HG03045 (cell line): Measurements from ENCODE around the gene PANK1.

Experiments used
- ATAC-seq: cut with Tn5 transposase; IDR thresholded peaks from one replicate; pipeline ENCODE4 v1.9.1; 2021; ENCODE audit warnings: mild to moderate bottlenecking, moderate library complexity; ENCODE audit not compliant: unreplicated experiment

Gene PANK1

GRCh38 chr10:89644967-89645741 is at the start of gene PANK1:
Gene PANK1, minus strand, starts transcription at chr10:89645242. Its CDS starts 351 bp downstream, at chr10:89644891.
- peak; percentile 50 for ATAC-seq

DNA sequence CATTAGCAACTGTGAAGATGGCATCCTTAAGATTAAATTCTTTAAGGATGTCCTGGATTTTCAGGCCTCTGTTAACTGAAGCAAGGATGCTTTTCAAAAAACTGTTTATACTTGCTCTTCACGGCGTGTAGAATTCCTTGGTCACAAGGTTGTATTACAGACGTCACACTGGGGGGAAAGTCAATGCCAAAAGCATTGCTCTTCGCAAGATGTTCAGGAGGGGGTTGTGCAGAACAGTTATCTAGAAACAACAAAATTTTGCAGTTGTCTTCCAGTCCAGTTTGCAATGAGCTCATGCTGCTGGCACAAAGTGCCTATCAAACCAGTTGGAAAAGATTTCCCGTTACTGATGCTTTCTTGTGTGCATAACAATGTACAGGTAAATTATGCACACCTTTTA is 48.1 kb upstream of the PANK1 start:
- no peak for ATAC-seq

DNA sequence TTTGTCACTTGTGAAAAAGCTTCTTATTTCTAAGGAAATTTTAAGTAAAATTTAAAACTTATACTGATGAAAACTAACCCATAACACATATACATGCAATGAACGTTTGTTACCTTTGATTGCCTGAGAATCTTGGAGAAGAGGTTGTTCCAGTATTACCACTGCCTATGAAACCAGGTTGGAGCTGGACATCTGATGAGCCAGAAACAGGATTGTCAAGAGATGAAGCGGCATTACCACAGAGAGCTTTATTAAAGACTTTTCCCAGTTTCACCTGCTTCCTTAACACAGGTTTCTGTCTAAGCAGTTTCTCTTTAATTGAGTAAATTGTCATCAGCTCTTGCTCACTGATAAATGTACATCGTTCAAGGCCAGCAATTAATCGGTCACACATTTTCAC is 47.4 kb upstream of the PANK1 start:
- no peak for ATAC-seq

- no peak for ATAC-seq
Measured at GRCh38 chr10:89690027-89690426, 45.0 kb upstream of the PANK1 start.

DNA sequence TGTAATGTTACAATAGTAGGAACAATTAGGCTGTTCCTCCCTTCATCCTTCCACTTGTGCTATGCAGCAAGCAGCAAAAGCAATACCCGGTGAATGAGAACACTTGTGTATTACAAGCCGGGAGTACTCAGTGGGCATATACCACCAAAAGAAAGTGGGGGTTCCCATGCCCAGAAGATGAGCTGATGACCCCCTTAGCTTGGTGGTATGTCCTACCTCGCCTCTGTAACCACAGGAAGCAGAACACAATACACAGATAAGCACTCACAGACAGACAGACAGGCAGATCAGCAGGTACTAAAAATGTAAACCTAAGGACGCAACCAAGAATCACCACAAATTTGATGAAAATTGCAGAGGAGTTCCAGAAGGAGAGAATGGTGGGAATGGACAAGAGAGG is 40.9 kb upstream of the PANK1 start:
- no peak for ATAC-seq

- ATAC-seq = no peak
Measured at GRCh38 chr10:89684604-89685003, 39.6 kb upstream of the PANK1 start.

- ATAC-seq = no peak
Measured at GRCh38 chr10:89683883-89684282, 38.8 kb upstream of the PANK1 start.

DNA sequence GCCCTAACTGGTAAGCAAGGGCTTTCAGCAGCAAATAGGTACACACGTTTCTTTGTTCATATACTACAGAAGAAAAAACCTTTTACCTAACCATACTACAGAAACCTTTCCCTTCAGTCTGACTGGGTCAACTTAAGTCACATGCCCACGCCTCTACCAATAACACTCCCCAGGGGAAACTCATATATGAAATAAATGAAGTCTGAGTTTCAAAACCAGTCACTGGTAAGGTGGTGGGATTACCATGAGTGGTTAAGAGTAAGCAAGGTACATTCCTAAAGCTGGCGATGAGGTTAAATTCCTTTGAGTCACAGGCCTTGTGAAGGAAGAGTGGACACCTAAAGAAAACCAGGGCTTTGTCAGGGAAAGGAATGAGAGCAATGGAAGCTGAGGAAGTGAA is 34.9 kb upstream of the PANK1 start:
- ATAC-seq = peak; percentile 61

DNA sequence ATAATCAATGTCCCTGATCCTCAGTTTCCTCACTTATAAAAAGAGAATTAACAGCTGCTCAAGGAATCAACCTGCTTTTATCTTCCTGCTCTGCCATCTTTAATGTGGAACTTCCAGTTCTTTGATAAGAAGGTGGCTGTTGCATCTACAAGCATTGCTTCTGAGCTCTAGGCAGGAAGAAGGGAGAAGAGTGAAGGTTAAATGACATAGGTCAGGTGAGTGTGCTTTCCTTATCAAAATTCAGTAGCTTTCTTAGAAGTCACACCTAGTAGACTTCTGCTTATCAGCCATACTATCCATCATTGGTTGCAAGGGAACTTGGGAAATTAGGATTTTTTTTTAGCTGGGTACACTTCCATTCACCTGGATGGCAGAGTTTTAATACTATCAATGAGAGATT is 32.3 kb upstream of the PANK1 start:
- no peak for ATAC-seq

DNA sequence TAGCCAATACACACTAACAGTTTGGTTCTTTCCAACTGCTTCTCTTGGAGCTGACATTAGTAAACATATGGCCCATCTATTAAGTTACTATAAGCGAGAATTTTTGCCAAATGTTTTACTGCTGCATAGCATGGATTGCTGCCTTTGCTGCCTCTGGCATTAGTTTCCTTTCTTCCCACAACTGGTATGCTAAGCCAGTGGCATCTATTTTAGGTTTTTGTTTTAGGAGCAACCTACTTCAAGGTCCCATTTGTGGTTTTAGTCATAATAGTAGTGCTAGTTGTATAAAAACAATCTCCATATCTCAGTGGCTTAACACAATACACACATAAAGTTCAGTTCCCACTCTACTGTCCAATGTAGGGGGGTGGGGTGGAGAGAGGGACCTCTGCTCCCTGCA is 25.9 kb upstream of the PANK1 start:
- no peak for ATAC-seq

DNA sequence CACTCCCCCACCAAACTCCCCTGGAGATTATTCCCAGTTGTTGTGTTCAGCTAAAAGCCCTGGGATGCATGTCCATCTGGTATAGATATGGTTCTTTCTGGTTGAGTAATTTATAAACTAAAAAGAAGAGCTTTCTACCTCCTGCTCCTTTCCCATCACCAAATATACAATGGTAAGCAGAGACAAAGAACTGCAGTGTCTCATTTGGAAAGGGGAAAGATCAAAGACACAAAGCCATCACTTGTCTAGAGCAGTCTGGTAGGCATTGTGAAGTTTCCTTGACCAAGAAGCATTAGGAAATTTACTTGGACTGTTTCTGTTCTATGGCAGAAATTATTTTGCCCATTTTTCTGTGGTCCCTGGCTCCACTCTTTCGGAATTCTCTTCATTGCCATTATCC is 24.9 kb upstream of the PANK1 start:
- ATAC-seq = no peak

- ATAC-seq = no peak
Measured at GRCh38 chr10:89668386-89669071, 23.5 kb upstream of the PANK1 start.

DNA sequence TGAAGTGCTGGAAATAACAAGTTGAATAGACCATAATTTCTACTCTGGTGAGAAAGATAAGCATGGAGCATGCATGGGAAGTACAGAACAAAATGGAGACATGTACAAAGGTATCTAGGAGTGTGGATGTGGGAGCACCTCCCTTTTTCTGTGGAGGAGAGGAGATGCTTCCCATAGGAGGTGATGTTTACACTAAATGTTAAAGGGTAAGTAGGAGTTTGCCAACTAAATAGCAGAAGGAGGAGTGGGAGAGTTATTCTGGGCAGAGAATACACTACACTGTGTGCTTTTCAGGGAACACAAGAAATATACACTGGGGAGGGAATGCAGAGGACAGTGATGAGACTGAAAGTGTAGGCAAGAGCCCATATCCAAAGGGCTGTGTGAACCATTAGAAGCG is 21.1 kb upstream of the PANK1 start:
- ATAC-seq = no peak

GRCh38 chr10:89665302-89665701 is 20.3 kb upstream of the PANK1 start:
- ATAC-seq = no peak

DNA sequence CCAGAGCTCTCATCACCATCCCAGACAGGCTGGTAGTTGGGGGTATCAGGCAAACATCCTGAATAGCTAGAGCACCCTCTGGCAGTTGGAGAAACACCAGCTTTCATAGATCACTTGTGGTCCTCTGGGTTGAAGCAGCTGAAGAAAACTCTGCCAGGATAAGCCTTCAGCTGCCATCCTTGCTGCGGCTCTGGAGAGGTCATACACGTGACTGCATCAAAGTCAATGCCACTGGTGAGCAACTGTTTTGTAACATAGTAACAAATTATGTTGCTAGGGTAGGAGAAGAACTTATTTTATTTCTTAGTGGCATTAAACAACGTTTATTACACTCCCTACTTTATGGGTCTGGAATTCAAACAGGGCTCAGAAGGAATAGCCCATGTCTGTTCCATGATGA is 19.2 kb upstream of the PANK1 start:
- no peak for ATAC-seq

DNA sequence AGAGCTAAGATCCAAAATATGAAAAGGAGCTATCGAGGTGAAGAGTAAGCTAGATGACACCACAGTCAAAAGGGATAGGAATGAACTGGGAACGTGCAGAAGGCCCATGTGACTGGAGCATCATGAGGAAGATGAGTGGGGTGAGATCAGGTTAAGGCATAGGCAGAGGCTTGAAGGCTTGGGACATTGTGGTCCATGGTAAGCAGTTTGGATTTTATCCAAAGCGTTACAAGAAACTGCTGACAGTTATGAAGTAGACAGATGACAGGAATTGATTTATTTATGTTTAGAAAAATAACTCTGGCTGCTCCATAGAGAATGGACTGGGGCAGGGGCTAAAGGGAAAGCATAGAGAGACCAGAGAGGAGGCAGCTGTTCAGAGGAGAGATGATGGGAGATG is 18.1 kb upstream of the PANK1 start:
- ATAC-seq = no peak

DNA sequence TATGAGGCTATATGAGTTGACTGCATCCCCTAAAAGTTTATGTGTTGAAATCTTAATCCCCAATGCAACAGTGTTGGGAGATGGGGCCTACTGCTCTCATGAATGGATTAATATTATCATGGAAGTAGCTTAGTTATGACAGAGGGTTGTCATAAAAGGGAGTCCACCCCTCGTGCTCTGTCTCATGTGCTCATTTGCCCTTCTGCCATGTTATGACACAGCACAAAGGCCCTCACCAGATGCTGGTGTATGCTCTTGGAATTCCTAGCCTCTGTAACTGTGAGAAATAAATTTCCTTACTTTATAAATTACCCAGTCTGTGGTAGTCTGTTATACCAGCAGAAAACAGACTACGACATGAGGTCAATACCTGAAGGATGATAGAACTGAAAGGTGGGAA is 17.6 kb upstream of the PANK1 start:
- ATAC-seq = no peak

DNA sequence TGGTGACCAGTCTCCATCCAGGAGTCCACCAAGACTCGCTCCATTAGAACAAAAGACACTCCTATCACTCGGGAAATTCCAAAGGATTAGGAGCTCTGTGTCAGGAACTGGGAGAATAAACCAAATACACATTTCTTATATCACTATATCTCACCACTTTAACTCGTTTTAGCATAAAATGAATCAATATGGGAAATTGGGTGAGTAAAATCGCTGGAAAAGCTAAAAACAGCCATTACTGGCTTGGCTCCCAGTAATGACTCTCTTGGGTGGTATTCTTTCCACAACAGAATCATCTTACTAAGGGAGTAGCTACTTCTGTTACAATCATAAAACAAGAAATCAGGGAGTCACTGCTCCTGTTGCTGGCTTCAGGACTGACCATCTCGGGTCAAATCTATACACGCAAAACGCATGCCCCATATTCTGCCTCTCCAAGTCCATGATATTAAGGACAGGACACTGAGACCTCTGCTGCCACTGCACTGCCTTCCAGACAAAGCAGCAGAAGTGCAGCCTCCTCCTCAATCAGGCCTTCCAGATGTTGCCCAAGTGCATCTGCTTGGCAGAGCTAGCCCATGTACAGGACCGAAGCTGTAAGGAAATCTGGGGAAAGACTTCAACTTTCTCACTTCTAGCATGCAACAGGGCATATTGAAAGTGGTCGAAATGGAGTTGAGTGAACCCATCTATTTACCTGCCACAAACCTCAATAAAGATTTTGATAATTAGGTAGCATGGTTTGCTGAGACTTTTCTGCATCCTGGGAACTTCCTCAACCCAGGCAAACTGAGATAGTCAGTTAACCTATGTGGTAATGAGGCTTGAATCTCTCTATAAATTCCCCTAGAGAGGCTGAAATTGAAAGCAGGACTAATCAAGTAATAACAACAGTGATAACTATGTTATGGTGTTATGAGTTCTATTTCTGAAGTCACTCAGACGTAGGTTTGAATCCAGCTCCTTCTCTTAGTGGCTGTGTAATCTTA is 14.4 kb upstream of the PANK1 start:
- ATAC-seq = no peak

DNA sequence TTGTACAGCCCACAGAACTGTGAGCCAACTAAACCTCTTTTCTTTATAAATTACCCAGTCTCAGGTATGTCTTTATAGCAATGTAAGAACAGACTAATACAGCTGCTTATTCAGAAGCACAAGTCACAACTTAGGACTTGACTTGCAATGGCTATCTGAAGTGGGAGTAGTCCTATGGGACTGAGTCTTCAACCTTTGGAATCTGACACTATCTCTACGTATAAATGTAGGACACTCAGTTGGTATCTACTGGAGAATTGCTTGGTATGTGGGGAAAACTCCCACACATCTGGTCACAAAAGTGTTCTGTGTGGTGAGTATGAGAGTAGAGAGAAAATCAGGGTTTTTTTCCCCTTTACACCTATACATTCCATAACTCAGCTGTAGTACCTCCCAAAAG is 12.3 kb upstream of the PANK1 start:
- no peak for ATAC-seq

DNA sequence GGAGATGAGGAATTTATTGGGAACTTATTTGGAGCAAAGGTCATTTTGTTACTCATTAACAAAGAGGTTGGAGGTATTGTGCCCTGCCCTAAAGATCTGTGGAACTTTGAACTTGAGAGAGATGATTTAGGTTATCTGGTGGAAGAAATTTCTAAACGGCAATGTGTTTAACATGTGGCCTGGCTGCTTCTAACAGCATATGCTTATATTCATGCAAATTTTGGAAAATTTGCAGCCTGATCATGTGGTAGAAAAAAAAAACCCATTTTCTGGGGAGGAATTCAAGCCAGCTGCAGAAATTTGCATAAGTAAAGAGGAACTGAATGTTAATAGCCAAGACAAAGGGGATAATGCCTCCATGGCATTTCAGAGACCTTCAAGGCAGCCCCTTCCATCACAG is 10.7 kb upstream of the PANK1 start:
- ATAC-seq = no peak

DNA sequence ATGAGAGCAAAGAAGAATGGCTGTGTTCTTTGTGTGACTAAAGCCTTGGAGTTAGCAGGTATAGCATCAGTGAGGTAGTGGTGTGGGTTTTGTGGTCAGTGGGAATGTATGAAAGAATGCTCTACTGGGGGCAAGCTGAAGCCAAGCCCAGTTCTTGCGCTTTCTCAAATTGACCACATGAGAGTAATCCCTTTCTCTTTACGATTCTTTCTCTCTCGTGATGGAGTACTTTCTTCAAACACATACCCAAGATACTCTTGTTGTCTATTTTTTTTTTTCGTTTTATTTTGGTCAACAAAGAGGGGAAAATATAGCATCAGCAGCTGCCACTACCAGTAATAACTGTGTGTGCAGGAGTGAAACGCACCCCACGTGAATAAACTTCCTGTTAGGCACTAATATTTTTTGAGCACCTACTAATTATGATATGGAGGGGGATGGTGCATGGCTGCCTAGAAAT is 8.4 kb upstream of the PANK1 start:
- peak; percentile 58 for ATAC-seq
